Stimulated activated naive CD4-positive, alpha-beta T cell (primary cell): Measurements from ENCODE around the gene NEU2.
"Not testable (repeated sequence)": the region's sequence is repeated elsewhere in the genome, so short reads cannot be mapped to it uniquely, and the experiment has no call there.

ENCODE experiments used
- DNase-seq, 6 experiments: peaks; one replicate each; lab custom pipeline; 2025; lab: John Stamatoyannopoulos, UW

The NEU2 gene

DNA sequence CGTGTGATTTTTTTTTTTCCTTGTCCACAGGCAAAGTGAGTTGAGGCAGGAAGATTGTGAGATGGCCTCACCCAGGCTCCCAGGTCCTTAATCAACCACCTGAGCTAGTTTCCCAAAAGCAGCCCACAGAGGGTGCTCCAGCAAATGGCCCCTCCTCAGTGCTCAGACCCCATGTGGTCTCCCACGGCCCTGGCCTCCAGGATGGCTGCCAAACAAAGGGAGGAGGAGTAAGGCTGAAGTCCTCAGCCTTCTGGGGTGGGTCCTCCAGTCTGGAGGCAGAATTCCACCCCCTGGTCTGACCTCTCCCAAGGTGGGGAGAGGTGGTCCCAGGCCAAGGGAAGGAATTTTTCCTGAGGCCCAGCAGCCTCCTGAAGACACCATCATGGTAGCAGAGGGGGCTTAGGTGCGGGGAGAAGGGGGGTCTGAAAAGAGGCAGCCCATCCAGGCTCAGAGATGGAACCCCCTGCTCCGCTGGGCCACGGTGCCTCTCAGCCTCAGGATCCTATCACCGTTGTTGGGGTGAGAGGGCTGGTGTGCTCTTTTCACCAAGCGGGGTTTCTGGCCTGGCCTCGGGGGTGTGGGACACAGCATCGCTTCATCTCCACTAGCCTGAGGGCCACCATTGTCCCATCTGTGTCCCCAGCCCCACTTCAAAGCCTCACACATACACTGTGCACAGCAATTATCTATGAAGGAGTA, 21.8 kb upstream of the NEU2 start:
- DNase-seq = no peak

DNA sequence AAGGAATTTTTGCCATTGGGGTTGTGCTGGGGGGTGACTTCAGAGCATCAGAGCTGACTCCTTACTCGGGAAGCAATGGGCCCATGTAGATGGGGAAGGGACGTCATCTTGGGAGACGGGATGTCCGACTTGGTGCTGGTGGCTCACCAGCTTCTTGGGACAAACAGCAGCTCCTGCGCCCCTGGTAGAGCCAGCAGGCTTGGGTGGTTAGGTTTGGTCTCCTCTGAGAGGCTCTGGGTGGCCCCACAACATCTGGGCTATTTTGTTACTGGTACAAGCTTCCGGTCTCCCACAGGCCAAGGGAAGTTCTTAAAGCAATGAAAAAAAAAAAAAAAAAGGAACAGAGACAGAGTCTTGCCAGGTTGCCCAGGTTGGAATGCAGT, 21.2 kb upstream of the NEU2 start:
- no peak for DNase-seq

DNA sequence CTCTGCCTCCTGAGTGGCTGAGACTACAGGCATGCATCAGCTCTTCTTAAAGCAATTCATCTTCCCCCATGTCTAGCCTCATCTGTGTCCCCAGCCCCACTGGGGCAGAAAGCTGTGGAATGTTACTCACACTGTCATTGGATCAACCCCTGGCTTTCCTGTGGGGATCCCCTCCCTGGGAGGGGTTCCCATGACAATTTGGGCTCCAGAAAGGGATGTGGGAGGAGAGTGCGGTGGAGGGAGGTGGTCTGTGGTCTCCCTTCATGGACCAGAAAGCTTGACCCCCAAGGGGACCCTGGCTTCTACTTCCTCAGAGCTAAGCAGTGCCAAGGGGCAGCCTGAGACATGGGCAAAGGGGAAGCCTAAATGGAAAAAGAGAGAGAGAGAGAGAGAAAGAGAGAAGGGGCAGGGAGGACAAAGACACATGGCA, 20.8 kb upstream of the NEU2 start:
- DNase-seq = no peak

DNA sequence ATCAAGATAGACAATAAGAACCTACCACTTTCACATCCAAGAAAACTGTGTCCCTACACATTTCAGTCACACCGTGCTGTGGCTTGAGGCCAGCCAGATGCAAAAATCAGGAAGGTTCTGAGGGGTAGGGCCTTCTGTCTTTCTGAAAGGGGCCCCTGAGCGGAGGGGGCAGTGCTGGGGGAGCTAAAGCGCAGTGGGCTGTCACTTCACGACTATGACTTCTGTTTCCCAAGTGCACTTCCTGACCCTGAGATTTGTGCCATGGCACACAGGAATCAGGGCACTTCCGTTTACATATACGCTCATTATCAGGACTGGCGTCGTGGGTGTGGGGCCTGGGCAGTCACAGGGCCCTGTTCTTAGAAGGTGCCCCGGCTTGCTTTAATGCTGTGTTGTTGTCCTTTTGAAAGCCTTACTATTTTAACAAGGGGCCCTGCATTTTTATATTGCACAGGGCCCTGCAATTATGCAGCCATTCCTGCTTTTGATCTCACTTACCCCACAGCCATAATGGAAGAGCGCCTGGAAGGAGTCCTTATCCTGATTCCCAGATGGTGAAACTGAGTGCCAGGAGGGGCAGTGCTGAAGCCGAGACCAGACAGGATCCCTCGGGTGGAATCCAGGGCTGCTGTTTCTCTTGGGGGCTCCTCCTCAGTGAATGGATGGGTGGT, 20.0 kb upstream of the NEU2 start:
- no peak for DNase-seq

DNA sequence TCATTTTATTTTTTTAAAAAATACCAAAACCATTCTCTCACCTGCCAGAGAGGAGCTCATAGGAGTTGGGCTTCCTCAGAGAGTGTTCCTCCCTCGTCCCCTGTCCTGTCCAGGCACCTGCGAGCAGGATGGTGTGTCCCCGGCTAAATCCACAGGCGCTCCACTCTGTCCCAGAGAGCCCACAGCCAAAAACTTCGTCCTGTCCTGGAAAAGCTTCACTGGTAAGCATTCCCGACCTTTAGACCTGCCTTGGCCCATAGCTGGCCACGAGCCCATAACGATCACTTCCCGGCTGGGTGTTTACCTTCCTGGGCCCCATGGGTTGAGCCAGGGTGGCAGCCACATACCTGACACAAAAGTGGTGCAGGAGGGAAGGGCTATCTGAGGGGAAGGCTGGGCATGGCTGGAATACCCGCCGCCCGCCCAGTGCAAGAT, 19.4 kb upstream of the NEU2 start, which contains the start of gene NGEF:
Gene NGEF (minus strand): TSS at position 230 of the 435 bp plus-strand sequence. CDS start 38,366 bp downstream, outside the sequence.
- DNase-seq = no peak

DNA sequence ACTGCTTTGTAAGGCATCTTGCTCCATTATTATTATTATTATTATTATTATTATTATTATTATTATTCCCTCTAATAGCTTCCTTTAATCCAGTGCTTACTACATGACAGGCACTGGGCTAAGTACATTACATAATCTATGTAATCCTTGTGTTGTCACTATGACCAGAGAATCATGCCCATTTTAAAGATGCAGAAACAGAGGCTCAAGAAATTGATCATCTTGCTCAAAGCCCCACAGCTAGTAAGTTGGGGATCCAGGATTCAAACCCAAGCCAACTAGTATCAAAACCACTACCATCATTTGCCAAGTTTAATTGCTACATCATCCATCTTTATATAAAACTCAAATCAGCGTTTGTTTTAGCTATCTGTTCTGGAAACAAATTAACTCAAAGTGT, 18.8 kb upstream of the NEU2 start:
- DNase-seq = no peak

DNA sequence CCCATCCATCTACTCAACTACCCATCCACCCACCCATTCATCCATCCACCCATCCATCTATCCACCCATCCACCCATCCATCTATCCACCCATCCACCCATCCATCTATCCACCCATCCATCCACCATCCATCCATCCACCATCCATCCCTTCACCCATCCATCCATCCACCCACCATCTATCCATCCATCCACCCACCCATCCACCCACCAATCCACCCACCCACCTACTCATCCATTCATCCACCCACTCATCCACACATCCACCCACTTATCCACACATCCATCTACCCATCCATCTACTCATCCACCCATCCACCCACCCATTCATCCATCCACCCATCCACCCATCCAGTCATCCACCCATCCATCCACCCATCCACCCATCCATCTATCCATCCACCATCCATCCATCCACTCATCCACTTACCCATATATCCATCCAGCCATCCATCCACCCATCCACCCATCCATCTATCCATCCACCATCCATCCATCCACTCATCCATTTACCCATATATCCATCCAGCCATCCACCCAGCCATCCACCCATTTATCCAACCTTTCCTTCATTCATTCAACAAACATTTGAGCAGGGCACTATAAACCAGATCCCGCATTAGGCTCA, 17.3 kb upstream of the NEU2 start:
- DNase-seq = no peak

DNA sequence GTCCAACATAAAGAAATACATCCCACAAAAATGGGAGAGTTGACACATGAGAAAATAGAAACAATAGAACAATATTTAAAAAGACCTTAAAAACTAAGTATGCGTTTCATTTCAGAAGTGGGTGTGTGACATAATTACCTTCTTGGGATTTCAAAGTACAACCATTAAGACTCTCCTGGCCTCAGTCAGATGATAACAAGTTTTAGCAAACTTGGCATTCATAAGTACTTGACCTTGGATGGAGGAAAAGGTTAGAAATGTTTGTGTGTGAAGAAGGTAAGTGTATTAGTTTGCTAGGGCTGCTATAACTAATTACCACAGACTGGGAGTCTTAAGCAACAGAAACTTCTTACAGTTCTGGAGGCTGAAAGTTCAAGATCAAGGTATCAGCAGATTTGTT, 14.5 kb upstream of the NEU2 start:
- DNase-seq = no peak

DNA sequence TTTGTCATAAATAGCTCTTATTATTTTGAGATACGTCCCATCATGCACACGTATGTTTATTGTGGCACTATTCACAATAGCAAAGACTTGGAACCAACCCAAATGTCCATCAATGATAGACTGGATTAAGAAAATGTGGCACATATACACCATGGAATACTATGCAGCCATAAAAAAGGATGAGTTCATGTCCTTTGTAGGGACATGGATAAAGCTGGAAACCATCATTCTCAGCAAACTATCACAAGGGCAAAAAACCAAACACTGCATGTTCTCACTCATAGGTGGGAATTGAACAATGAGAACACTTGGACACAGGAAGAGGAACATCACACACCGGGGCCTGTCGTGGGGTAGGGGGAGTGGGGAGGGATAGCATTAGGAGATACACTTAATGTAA, 12.9 kb upstream of the NEU2 start:
- not testable (repeated sequence) for DNase-seq

DNA sequence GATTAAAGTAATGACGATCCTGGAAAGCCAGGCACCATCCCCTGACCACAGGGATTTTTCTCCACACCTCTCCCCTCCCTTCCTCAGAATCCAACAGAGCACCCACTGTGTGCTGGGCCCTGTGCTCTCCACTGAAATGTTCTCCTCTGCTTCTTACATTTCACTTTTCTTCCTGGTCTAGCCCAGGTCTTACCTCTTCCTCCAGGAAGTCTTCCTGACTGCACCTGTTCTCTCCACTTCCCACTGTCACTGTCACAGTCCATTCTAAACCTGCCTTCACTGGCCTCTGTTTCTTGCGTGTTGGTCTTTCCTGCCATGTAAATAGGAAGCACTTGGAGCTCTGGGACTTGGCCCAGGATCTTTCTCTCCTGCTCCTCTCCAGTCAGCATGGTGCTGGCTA, 12.0 kb upstream of the NEU2 start:
- no peak for DNase-seq

DNA sequence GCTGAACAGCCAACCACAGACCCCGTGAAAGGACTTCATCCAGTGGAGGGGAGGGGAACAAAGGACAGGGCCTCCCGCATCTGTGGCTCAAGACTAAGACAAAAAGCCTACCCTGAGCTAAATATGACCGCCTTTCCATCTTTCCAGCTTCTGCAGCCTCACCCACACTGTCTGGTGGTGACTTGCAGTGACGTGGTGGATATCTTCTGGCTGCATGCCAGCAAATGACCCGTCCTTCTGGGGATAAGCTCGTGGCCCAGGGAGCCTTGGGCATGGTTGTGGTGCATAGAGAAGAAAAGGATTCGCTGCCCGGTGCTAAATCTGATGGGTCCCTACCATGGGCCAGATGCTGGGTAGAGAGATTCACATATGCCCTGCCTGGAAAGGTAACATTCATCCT, 10.7 kb upstream of the NEU2 start:
- no peak for DNase-seq

DNA sequence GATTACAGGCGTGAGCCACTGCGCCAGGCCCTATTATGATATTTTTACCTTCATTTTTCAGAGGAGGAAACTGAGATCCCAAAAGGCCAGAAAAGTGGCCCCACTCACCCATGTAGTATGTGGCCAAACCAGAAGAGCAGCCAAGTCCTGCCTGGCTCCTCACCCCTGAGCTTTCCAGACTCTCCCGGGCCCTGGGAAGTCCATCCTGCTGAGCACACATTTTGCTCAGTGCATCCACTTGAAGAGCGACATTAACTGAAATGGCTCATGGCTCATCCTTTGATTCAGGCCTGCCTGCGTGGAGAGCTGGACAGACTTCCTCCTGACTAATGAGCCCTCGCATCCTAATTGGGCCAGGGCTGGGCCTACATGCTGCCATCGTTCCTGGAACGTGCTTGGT, 9.9 kb upstream of the NEU2 start:
- no peak for DNase-seq

DNA sequence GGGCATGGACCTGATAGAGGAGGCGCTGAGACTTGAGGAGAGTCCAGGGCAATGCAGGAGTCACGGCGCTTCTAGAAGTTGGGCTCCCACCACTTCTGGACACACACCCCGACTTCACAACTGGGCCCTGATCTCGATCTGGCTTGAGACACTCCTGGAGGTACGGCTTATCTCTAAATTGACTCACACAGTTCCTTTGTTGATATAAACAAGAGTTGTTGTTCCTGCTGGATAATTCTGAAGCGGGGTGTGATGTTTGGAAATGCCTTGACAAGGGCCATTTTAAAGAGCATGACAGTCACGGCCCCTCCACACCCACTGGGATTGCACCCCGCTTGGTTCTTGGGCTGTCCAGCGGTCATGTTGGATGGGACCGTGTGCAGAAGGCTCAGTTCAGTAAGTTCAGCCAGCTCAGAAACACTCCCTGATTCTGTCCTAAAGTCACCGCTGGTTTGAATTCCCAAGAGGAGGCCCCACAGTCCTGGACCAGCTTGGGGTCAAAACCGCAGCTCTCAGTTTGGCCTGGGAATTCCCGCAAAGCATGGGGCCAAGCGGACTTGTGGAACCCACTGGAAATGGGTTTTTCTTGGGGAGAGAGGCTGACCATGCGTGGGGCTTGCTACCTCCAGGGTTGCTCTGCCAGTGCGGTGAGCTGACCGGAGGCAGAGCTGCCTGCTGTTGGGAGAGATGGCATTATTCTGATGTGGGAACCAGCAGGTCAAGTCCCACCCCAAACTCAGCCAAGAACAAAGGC, 9.3 kb upstream of the NEU2 start:
- DNase-seq = no peak

DNA sequence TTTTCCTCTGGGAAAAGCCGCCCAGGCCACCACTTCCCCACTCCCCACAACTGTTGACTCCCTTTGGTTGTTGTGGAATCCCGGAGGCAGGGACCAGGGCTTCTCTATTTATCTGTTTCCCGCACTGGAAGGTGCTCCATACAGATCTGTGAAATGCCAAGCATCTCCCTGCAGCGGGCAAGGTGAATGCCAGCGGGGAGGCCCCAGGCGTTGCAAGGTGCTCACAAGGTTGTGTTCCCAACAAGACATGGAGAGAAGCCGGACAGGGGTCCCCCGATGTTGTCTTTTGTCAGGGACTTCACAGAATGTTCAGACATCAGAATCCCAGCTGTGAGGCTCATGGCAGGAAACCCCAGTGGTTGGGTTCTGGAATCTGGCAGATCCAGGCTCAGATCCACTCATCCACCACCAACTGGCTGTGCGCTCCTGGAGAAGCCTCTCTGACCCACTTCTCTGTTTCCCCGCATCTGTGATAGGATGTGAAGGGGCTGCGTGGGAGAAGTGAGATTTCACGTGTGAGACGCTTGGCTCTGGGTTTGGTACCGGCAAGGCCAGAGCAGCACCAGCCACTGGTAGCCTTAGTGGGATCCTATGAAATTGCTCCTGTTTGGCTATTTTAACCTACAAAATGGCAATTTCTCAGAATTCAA, 8.6 kb upstream of the NEU2 start:
- DNase-seq = no peak

DNA sequence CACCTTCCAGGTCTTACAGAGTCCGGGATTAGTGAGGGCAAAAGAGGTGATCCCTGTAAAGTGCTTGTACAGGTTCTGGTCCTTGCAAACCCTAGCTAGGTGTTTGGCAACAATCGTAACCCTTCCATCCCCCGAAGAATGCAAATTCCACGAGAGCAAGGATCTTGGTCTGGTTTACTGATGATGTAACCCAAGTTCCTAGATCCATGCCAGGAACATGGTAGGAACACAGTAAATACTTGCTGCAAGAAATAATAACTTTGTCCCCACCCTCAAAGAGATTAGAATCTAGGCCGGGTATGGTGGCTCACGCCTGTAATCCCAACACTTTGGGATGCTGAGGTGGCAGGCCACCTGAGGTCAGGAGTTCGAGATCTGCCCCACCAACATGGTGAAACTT, 6.8 kb upstream of the NEU2 start:
- DNase-seq = no peak

DNA sequence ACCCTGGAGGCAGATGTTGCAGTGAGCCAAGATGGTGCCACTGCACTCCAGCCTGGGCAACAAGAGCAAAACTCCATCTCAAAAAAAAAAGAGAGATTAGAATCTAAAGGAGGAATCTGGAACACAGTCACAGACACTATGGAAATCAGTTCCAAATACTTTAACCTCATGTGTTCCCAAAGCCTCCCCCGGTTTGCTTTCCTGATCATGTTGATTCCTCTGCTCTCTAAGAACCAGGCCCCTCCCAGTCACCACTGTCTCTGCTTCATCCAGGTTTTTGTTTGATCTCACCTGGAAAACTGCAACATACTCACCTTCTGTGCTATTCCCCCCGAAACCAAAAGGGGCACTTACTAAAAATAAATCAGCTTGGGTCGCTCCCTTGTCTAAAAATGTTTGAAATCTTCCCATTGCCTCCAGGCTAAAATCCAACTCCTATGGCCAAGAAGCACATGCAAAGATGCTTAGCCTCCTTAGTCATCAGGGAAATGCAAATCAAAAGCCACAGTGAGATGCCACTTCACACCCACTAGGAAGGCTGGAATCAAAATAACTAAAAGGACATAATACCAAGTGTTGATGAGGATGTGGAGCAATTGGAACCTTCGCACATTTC, 6.2 kb upstream of the NEU2 start:
- DNase-seq = no peak

DNA sequence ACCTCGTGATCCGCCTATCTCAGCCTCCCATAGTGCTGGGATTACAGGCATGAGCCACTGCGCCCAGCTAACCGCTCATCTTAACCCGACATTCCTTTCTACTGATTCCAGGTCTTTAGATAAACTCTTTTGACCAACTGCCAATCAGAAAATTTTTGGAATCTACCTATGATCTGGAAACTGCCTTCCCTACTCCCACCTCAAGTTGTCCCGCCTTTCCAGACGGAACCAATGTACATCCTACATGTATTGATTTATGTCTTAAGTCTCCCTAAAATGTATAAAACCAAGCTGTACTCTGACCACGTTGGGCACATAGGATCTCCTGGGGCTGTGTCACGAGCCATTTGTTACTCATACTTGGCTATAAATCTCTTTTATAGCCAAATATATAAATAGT, 3.2 kb upstream of the NEU2 start:
- DNase-seq = no peak

DNA sequence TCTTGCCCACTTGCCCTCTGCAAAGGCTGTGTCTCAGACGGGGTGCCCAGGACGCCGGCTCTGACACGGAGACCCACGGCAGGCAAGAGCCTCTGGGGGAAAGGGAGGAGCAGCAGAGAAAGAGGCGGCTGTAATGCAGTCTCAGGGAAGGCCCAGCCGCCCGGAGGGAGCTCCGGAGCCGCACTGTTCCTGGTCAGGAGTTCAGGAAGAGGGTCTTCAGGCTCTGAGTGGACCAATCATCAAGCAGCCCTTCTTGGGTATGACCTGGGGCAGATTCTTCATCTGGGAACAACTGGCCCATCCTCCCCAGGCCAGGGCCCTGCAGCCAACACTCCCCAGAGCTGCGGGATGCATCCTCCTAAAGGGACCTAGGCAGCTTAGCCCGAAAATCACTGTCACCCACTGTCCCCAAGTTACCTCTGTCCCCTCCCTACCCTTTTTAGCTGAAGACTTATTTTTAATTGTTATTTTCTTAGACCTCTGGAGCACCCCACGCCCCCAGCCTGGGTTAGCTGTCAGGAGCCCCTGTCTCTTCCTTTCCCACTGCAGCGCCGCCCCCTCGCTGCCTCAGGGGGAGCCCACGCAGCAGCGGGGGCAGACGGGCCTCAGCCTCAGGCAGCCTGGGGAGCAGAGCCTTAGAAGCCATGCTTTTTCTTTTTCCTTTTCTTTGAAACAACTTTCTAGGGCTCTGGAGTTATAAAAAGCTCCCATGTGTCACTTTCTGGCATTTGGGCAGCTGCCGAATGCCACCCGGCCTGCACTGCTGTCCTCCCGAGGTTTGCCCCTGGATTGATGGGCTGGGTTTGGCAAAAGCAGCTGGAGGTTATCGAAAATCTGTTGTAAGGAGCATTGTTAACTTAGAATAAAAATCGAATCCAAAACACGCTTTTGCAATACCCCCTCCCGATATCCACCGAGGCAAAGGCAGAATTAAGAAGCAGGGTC, 644 bp upstream of the NEU2 start:
- no peak for DNase-seq

DNA sequence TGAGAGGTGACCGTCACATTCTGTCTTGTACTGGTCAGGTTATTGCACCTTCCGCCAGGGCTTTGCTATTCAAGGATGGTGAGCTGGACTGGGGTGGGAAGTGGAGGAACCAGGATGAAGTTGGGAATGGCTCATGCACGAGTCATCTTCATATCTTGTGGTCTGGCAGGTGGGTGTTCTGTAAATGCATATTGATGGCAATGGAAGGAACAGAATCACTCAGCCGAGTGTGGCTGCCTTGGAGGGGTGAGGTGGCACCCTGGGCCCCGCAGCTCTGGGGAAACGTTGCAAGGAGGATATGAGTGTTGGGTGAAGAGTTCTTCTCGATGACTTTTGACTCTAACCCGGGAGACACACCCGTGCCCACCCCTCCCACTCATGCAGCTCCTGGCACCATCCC, 1.2 kb downstream of the NEU2 start:
- no peak for DNase-seq

DNA sequence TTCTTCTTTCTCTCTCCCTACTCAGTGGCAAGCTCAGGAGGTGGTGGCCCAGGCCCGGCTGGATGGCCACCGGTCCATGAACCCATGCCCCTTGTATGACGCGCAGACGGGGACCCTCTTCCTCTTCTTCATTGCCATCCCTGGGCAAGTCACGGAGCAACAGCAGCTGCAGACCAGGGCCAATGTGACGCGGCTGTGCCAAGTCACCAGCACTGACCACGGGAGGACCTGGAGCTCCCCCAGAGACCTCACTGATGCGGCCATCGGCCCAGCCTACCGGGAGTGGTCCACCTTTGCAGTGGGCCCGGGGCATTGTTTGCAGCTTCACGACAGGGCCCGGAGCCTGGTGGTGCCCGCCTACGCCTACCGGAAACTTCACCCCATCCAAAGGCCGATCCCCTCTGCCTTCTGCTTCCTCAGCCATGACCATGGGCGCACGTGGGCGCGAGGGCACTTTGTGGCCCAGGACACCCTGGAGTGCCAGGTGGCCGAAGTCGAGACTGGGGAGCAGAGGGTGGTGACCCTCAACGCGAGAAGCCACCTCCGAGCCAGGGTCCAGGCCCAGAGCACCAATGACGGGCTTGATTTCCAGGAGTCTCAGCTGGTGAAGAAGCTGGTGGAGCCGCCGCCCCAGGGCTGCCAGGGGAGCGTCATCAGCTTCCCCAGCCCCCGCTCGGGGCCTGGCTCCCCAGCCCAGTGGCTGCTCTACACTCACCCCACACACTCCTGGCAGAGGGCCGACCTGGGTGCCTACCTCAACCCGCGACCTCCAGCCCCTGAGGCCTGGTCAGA, 1.8 kb downstream of the NEU2 start:
- DNase-seq = no peak
